HEK293 (cell line): ENCODE data around the gene MYOT.

ENCODE experiments used
- CTCF ChIA-PET: fragments of 350-600 bp; formaldehyde crosslinking; extraction: SDS; loops from one replicate; lab custom pipeline; 2021; ENCODE audit warnings: antibody characterized with exemption; lab: Yijun Ruan, JAX
- POLR2A ChIA-PET: fragments of 300-600 bp; formaldehyde crosslinking; extraction: SDS; loops from one replicate; lab custom pipeline; 2020; ENCODE audit warnings: antibody characterized with exemption, inconsistent platforms; lab: Yijun Ruan, JAX
- H3K27ac ChIP-seq: fragments of 200-500 bp; sonication (Bioruptor generic); 2 replicates; pipeline ENCODE4 v1.5.1; 2014; ENCODE audit warnings: low read depth, low read length, control low read depth, inconsistent platforms; ENCODE audit errors: extremely low read depth
- H3K36me3 ChIP-seq, 2 experiments: fragments of 200-500 bp in 1 of 2; sonication (Bioruptor generic) in 1 of 2; 1 replicate in 1 of 2; 2 replicates in 1 of 2; pipeline ENCODE4 v1.5.1; 2014 to 2017; ENCODE audit warnings: inconsistent platforms in 2 of 2, low read length in 2 of 2; ENCODE audit not compliant: control insufficient read depth in 2 of 2, insufficient read depth in 1 of 2
- H3K4me1 ChIP-seq: fragments of 200-500 bp; sonication (Bioruptor generic); 2 replicates; pipeline ENCODE4 v1.5.1; 2014; ENCODE audit warnings: mild to moderate bottlenecking, low read length, inconsistent platforms; ENCODE audit not compliant: control insufficient read depth, insufficient read depth
- H3K4me3 ChIP-seq: 2 replicates; pipeline ENCODE4 v1.5.1; 2011; ENCODE audit warnings: low read depth, mild to moderate bottlenecking, control low read depth, low read length, moderate library complexity
- H3K9me3 ChIP-seq: fragments of 200-500 bp; sonication (Bioruptor generic); 2 replicates; pipeline ENCODE4 v1.5.1; 2014; ENCODE audit warnings: low read depth, low read length, inconsistent platforms; ENCODE audit not compliant: control insufficient read depth, insufficient read depth
- FEZF1 ChIP-seq: fragments of 450-650 bp; formaldehyde crosslinking; IDR thresholded peaks from 2 replicates; pipeline ENCODE4 v1.5.1; 2016; ENCODE audit warnings: missing biosample characterization, missing genetic modification characterization
- GFI1B ChIP-seq: fragments of 450-650 bp; formaldehyde crosslinking; IDR thresholded peaks from 2 replicates; pipeline ENCODE4 v1.5.1; 2016; ENCODE audit warnings: missing biosample characterization, missing genetic modification characterization
- SALL2 ChIP-seq: fragments of 450-650 bp; formaldehyde crosslinking; IDR thresholded peaks from 2 replicates; pipeline ENCODE4 v1.5.0; 2017; ENCODE audit warnings: missing biosample characterization, mild to moderate bottlenecking, missing genetic modification characterization, borderline replicate concordance
- ZBTB20 ChIP-seq: fragments of 450-650 bp; formaldehyde crosslinking; IDR thresholded peaks from 2 replicates; pipeline ENCODE4 v1.5.1; 2016; ENCODE audit warnings: missing biosample characterization, missing genetic modification characterization
- ZBTB48 ChIP-seq: fragments of 450-650 bp; formaldehyde crosslinking; IDR thresholded peaks from 2 replicates; pipeline ENCODE4 v1.5.1; 2016; ENCODE audit warnings: missing biosample characterization, missing genetic modification characterization
- ZFP69B ChIP-seq: fragments of 450-650 bp; formaldehyde crosslinking; IDR thresholded peaks from 2 replicates; pipeline ENCODE4 v1.5.1; 2016; ENCODE audit warnings: missing biosample characterization, missing genetic modification characterization
- ZNF132 ChIP-seq: fragments of 450-650 bp; formaldehyde crosslinking; IDR thresholded peaks from 2 replicates; pipeline ENCODE4 v1.5.1; 2017; ENCODE audit warnings: missing biosample characterization, missing genetic modification characterization, borderline replicate concordance
- ZNF133 ChIP-seq: fragments of 450-650 bp; formaldehyde crosslinking; IDR thresholded peaks from 2 replicates; pipeline ENCODE4 v1.5.1; 2016; ENCODE audit warnings: missing biosample characterization, missing genetic modification characterization
- ZNF214 ChIP-seq: fragments of 450-650 bp; formaldehyde crosslinking; IDR thresholded peaks from 2 replicates; pipeline ENCODE4 v1.5.1; 2017; ENCODE audit warnings: missing biosample characterization, mild to moderate bottlenecking, missing genetic modification characterization, borderline replicate concordance
- ZNF341 ChIP-seq: fragments of 450-650 bp; formaldehyde crosslinking; IDR thresholded peaks from 2 replicates; pipeline ENCODE4; 2016; ENCODE audit warnings: low read depth, missing biosample characterization, missing genetic modification characterization
- ZNF37A ChIP-seq: fragments of 450-650 bp; IDR thresholded peaks from 2 replicates; pipeline ENCODE4 v1.5.1; 2018; ENCODE audit warnings: missing biosample characterization, missing genetic modification characterization
- ZNF394 ChIP-seq: fragments of 450-650 bp; formaldehyde crosslinking; IDR thresholded peaks from 2 replicates; pipeline ENCODE4 v1.5.1; 2016; ENCODE audit warnings: missing biosample characterization, missing genetic modification characterization, mild to moderate bottlenecking, moderate library complexity, borderline replicate concordance
- ZNF510 ChIP-seq: fragments of 450-650 bp; formaldehyde crosslinking; IDR thresholded peaks from 2 replicates; pipeline ENCODE4 v1.5.1; 2018; ENCODE audit warnings: mild to moderate bottlenecking, missing genetic modification characterization, missing biosample characterization; ENCODE audit not compliant: insufficient replicate concordance
- ZNF621 ChIP-seq: fragments of 450-650 bp; formaldehyde crosslinking; IDR thresholded peaks from 2 replicates; pipeline ENCODE4 v1.5.1; 2017; ENCODE audit warnings: missing biosample characterization, missing genetic modification characterization
- ZNF624 ChIP-seq: fragments of 450-650 bp; formaldehyde crosslinking; IDR thresholded peaks from 2 replicates; pipeline ENCODE4 v1.5.1; 2017; ENCODE audit warnings: missing biosample characterization, missing genetic modification characterization
- ZNF626 ChIP-seq: fragments of 450-650 bp; sonication (Bioruptor Pico); formaldehyde crosslinking; IDR thresholded peaks from 2 replicates; pipeline ENCODE4 v1.5.1; 2018; ENCODE audit warnings: missing biosample characterization, missing genetic modification characterization, inconsistent platforms
- ZNF660 ChIP-seq: fragments of 450-650 bp; IDR thresholded peaks from 2 replicates; pipeline ENCODE4 v1.5.1; 2018; ENCODE audit warnings: missing biosample characterization, mild to moderate bottlenecking, missing genetic modification characterization
- ZNF792 ChIP-seq: fragments of 450-650 bp; formaldehyde crosslinking; IDR thresholded peaks from 2 replicates; pipeline ENCODE4 v1.5.1; 2016; ENCODE audit warnings: missing biosample characterization, missing genetic modification characterization
- ZNF830 ChIP-seq: fragments of 450-650 bp; IDR thresholded peaks from 2 replicates; pipeline ENCODE4 v1.5.0; 2018; ENCODE audit warnings: missing biosample characterization, missing genetic modification characterization, low read depth, mild to moderate bottlenecking, moderate library complexity
- ZNF843 ChIP-seq: fragments of 450-650 bp; formaldehyde crosslinking; IDR thresholded peaks from 2 replicates; pipeline ENCODE4 v1.5.1; 2016; ENCODE audit warnings: missing biosample characterization, missing genetic modification characterization
- ZSCAN23 ChIP-seq: fragments of 450-650 bp; formaldehyde crosslinking; IDR thresholded peaks from 2 replicates; pipeline ENCODE4 v1.5.1; 2016; ENCODE audit warnings: missing biosample characterization, missing genetic modification characterization
- ZXDB ChIP-seq: fragments of 450-650 bp; formaldehyde crosslinking; IDR thresholded peaks from 2 replicates; pipeline ENCODE4 v1.5.1; 2016; ENCODE audit warnings: missing biosample characterization, missing genetic modification characterization
- TF ChIP-seq, protein P1 (sequence below): fragments of 450-650 bp; formaldehyde crosslinking; IDR thresholded peaks from 2 replicates; pipeline ENCODE4 v1.5.1; 2017; ENCODE audit warnings: missing biosample characterization, missing genetic modification characterization
- TF ChIP-seq, protein P2 (sequence below): fragments of 450-650 bp; formaldehyde crosslinking; IDR thresholded peaks from 2 replicates; pipeline ENCODE4 v1.5.1; 2017; ENCODE audit warnings: missing biosample characterization, missing genetic modification characterization
- TF ChIP-seq, protein P3 (sequence below): IDR thresholded peaks from 2 replicates; pipeline ENCODE4 v1.6.1; 2011; ENCODE audit warnings: mild to moderate bottlenecking, low read depth, low read length, borderline replicate concordance
- TF ChIP-seq, protein P4 (sequence below): fragments of 450-650 bp; formaldehyde crosslinking; IDR thresholded peaks from 2 replicates; pipeline ENCODE4 v1.5.1; 2016; ENCODE audit warnings: missing biosample characterization, missing genetic modification characterization
- TF ChIP-seq, protein P5 (sequence below): fragments of 450-650 bp; IDR thresholded peaks from 2 replicates; pipeline ENCODE4 v1.5.1; 2018; ENCODE audit warnings: missing biosample characterization, mild to moderate bottlenecking, missing genetic modification characterization

MYOT gene

DNA sequence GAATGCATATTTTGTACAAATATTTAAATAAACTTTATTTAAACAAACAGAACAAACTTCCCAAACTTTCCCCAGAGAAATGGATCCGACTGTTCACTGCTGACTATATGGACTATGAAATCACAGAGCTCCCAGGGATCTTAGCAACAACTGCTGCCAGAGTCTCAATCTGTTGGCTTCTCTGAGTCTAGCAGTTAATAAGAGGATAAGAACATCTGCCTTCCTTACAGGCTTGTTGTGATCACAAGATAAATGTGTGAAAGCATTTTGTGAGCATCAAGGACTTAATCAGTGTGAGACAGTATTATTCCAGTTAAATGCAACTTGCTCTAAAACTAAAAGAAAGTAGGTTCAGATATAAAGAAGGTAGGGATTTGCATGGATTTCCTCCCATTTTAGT is 31.4 kb upstream of the MYOT start:
- Histone ChIP-seq H3K36me3 (no peaks in the 10 kb centered on the region), H3K4me3 (no peak overlapping the region), H3K4me1 (peaks cover 22% of the 10 kb centered on the region; the same call in 1 of the 2 replicates), H3K27ac (no peak overlapping the region), H3K9me3 (no peaks in the 10 kb centered on the region)
- ChIA-PET CTCF (no interaction called here), POLR2A (no interaction called here)
- TF ChIP-seq ZNF843 (tag by site-specific recombination) (no peak), ZNF626 (tag by site-specific recombination) (no peak), ZNF37A (tag by site-specific recombination) (no peak), ZNF132 (tag by site-specific recombination) (no peak), ZNF341 (tag by site-specific recombination) (no peak), ZNF133 (tag by site-specific recombination) (no peak), ZNF792 (no peak), ZBTB20 (tag by site-specific recombination) (no peak), ZNF214 (no peak), ZNF510 (tag by site-specific recombination) (no peak), SALL2 (tag by site-specific recombination) (no peak), ZBTB48 (tag by site-specific recombination) (no peak)
- TF ChIP-seq, protein P1, sequence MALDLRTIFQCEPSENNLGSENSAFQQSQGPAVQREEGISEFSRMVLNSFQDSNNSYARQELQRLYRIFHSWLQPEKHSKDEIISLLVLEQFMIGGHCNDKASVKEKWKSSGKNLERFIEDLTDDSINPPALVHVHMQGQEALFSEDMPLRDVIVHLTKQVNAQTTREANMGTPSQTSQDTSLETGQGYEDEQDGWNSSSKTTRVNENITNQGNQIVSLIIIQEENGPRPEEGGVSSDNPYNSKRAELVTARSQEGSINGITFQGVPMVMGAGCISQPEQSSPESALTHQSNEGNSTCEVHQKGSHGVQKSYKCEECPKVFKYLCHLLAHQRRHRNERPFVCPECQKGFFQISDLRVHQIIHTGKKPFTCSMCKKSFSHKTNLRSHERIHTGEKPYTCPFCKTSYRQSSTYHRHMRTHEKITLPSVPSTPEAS (tag by site-specific recombination), result no peak

DNA sequence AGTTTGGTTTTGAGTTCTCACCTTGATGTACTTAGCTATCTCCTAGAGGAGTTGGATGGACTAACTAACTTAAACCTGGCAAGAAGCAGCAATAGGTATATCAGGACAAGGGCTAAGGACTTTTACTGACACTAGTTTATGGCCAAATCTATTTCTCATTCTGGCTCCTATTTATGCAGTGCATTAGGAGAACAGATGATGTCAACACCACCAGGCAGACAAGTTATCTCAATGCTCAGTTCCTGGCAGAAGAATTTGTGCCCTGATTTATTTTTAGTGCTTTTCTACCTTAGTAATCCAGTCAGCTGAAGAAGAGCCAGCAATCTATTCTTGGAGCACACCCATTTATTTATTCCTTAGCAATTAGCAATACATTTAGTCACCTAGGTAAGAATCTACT is 30.7 kb upstream of the MYOT start:
- Histone ChIP-seq H3K4me1 (peaks cover 22% of the 10 kb centered on the region; the same call in 1 of the 2 replicates), H3K4me3 (no peak overlapping the region), H3K36me3 (no peaks in the 10 kb centered on the region), H3K9me3 (no peaks in the 10 kb centered on the region), H3K27ac (no peak overlapping the region)
- ChIA-PET POLR2A (no interaction called here), CTCF (no interaction called here)
- TF ChIP-seq, protein P2, sequence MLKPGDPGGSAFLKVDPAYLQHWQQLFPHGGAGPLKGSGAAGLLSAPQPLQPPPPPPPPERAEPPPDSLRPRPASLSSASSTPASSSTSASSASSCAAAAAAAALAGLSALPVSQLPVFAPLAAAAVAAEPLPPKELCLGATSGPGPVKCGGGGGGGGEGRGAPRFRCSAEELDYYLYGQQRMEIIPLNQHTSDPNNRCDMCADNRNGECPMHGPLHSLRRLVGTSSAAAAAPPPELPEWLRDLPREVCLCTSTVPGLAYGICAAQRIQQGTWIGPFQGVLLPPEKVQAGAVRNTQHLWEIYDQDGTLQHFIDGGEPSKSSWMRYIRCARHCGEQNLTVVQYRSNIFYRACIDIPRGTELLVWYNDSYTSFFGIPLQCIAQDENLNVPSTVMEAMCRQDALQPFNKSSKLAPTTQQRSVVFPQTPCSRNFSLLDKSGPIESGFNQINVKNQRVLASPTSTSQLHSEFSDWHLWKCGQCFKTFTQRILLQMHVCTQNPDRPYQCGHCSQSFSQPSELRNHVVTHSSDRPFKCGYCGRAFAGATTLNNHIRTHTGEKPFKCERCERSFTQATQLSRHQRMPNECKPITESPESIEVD (tag by site-specific recombination), result peak; percentile 40; the same call in 1 of the 2 replicates
- TF ChIP-seq FEZF1 (tag by site-specific recombination) (peak; percentile 43; the same call in 1 of the 2 replicates), GFI1B (peak; percentile 78; the same call in 1 of the 2 replicates), ZNF626 (tag by site-specific recombination) (no peak), ZNF621 (tag by site-specific recombination) (no peak), ZNF394 (tag by site-specific recombination) (no peak), ZNF830 (tag by site-specific recombination) (no peak), ZNF624 (no peak), ZNF660 (tag by site-specific recombination) (0 out of 2 replicates have a peak, but pooled peaks have one; percentile 52), ZBTB20 (tag by site-specific recombination) (peak; percentile 45; the same call in 1 of the 2 replicates), ZXDB (0 out of 2 replicates have a peak, but pooled peaks have one; percentile 10), ZFP69B (tag by site-specific recombination) (no peak), ZSCAN23 (tag by site-specific recombination) (no peak)
- TF ChIP-seq, protein P3, sequence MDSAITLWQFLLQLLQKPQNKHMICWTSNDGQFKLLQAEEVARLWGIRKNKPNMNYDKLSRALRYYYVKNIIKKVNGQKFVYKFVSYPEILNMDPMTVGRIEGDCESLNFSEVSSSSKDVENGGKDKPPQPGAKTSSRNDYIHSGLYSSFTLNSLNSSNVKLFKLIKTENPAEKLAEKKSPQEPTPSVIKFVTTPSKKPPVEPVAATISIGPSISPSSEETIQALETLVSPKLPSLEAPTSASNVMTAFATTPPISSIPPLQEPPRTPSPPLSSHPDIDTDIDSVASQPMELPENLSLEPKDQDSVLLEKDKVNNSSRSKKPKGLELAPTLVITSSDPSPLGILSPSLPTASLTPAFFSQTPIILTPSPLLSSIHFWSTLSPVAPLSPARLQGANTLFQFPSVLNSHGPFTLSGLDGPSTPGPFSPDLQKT, result no peak
- TF ChIP-seq, protein P4, sequence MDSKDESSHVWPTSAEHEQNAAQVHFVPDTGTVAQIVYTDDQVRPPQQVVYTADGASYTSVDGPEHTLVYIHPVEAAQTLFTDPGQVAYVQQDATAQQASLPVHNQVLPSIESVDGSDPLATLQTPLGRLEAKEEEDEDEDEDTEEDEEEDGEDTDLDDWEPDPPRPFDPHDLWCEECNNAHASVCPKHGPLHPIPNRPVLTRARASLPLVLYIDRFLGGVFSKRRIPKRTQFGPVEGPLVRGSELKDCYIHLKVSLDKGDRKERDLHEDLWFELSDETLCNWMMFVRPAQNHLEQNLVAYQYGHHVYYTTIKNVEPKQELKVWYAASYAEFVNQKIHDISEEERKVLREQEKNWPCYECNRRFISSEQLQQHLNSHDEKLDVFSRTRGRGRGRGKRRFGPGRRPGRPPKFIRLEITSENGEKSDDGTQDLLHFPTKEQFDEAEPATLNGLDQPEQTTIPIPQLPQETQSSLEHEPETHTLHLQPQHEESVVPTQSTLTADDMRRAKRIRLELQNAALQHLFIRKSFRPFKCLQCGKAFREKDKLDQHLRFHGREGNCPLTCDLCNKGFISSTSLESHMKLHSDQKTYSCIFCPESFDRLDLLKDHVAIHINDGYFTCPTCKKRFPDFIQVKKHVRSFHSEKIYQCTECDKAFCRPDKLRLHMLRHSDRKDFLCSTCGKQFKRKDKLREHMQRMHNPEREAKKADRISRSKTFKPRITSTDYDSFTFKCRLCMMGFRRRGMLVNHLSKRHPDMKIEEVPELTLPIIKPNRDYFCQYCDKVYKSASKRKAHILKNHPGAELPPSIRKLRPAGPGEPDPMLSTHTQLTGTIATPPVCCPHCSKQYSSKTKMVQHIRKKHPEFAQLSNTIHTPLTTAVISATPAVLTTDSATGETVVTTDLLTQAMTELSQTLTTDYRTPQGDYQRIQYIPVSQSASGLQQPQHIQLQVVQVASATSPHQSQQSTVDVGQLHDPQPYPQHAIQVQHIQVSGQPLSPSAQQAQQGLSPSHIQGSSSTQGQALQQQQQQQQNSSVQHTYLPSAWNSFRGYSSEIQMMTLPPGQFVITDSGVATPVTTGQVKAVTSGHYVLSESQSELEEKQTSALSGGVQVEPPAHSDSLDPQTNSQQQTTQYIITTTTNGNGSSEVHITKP (tag by site-specific recombination), result 0 out of 2 replicates have a peak, but pooled peaks have one; percentile 11
- TF ChIP-seq, protein P5, sequence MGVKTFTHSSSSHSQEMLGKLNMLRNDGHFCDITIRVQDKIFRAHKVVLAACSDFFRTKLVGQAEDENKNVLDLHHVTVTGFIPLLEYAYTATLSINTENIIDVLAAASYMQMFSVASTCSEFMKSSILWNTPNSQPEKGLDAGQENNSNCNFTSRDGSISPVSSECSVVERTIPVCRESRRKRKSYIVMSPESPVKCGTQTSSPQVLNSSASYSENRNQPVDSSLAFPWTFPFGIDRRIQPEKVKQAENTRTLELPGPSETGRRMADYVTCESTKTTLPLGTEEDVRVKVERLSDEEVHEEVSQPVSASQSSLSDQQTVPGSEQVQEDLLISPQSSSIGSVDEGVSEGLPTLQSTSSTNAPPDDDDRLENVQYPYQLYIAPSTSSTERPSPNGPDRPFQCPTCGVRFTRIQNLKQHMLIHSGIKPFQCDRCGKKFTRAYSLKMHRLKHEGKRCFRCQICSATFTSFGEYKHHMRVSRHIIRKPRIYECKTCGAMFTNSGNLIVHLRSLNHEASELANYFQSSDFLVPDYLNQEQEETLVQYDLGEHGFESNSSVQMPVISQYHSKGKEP, result no peak
